HCT116 (cell line): Measurements from ENCODE around the gene TMEM134. TPM values are rescaled to one million over a fixed set of nuclear protein-coding genes. Genes with fewer than 3 reads are reported as not detected.

Experiments
- ATAC-seq: fragments of 200-7000 bp; cut with Tn5 transposase; 2 replicates; pipeline ENCODE4 v1.9.1; 2020; ENCODE audit warnings: mild to moderate bottlenecking, moderate library complexity
- BruUV-seq: library from RNA; stranded (reverse); fragments of 400-500 nt; replicated peaks from 2 replicates; lab custom pipeline; 2021; lab: Mats Ljungman, UMichigan
- CTCF ChIA-PET: fragments of 300-600 bp; sonication (Branson Sonifier 250); formaldehyde crosslinking; loops from one replicate; lab custom pipeline; 2021; ENCODE audit warnings: antibody characterized with exemption; lab: Charles Lee
- POLR2A ChIA-PET: fragments of 300-600, 350-600 bp; sonication (Branson Sonifier 250); formaldehyde crosslinking; loops from one replicate; lab custom pipeline; 2021; ENCODE audit warnings: antibody characterized with exemption; lab: Charles Lee
- RAD21 ChIA-PET, 2 experiments: fragments of 300-600 bp; sonication (Branson Sonifier 250); formaldehyde crosslinking; loops; one replicate each; lab custom pipeline; 2023; ENCODE audit warnings: low total read pairs in 2 of 2; ENCODE audit not compliant: uncharacterized antibody in 2 of 2, unreplicated experiment in 2 of 2, low non-redundant PET in 1 of 2; lab: Charles Lee
- DNase-seq: peaks from one replicate; pipeline ENCODE4 v3.0.0-alpha.2; 2010; ENCODE audit warnings: low read depth, low spot score
- H2AFZ ChIP-seq: fragments of 200-600 bp; shearing (Covaris generic), sonication (generic); 2 replicates; pipeline ENCODE4 v1.6.1; 2017; ENCODE audit warnings: low read depth, mixed run types, mixed read lengths, antibody characterized with exemption, low read length; ENCODE audit not compliant: poor library complexity, severe bottlenecking
- H3K27ac ChIP-seq: 2 replicates; pipeline ENCODE4 v1.5.1; 2012; ENCODE audit warnings: low read depth, low read length
- H3K27me3 ChIP-seq: fragments of 200-600 bp; sonication (generic); 2 replicates; pipeline ENCODE4 v1.6.1; 2016; ENCODE audit warnings: mixed run types, low read length, mixed read lengths; ENCODE audit not compliant: insufficient read depth
- H3K36me3 ChIP-seq, 2 experiments: fragments of 200-500 bp in 1 of 2; fragments of 200-600 bp in 1 of 2; sonication (Bioruptor generic) in 1 of 2; sonication (generic) in 1 of 2; 2 replicates each; pipeline versions ENCODE4 v1.5.1 to v1.6.1; 2014 to 2016; ENCODE audit warnings: low read length in 2 of 2, inconsistent platforms in 1 of 2, mixed read lengths in 1 of 2, mixed run types in 1 of 2; ENCODE audit not compliant: insufficient read depth in 2 of 2, control insufficient read depth in 1 of 2
- H3K4me1 ChIP-seq, 2 experiments: fragments of 200-600 bp in 1 of 2; sonication (generic) in 1 of 2; 2 replicates each; pipeline versions ENCODE4 v1.5.1 to v1.6.1; 2012 to 2017; ENCODE audit warnings: low read length in 2 of 2, inconsistent platforms in 1 of 2, mild to moderate bottlenecking in 1 of 2, mixed read lengths in 1 of 2, mixed run types in 1 of 2, moderate library complexity in 1 of 2; ENCODE audit not compliant: insufficient read depth in 2 of 2, control insufficient read depth in 1 of 2
- H3K4me2 ChIP-seq: fragments of 200-600 bp; sonication (generic); 2 replicates; pipeline ENCODE4 v1.6.1; 2017; ENCODE audit warnings: mixed run types, low read length, mixed read lengths
- H3K4me3 ChIP-seq, 2 experiments: fragments of 200-600 bp in 1 of 2; sonication (generic) in 1 of 2; replicated peaks in 1 of 2; 2 replicates each; pipeline ENCODE4 v1.5.1; 2011 to 2016; ENCODE audit warnings: low read length in 2 of 2, control low read depth in 1 of 2, low read depth in 1 of 2, mild to moderate bottlenecking in 1 of 2, mixed read lengths in 1 of 2, mixed run types in 1 of 2
- H3K79me2 ChIP-seq: fragments of 200-600 bp; sonication (generic); 2 replicates; pipeline ENCODE4 v1.6.1; 2017; ENCODE audit warnings: mild to moderate bottlenecking, mixed run types, low read length, moderate library complexity, mixed read lengths; ENCODE audit not compliant: insufficient read depth
- H3K9ac ChIP-seq: fragments of 200-600 bp; sonication (generic); 2 replicates; pipeline ENCODE4 v1.6.1; 2016; ENCODE audit warnings: low read length, mixed read lengths
- H3K9me2 ChIP-seq: fragments of 200-600 bp; sonication (generic), shearing (Covaris generic); 2 replicates; pipeline ENCODE4 v1.6.1; 2017; ENCODE audit warnings: mixed run types, mild to moderate bottlenecking, moderate library complexity; ENCODE audit not compliant: insufficient read depth
- H3K9me3 ChIP-seq, 2 experiments: fragments of 200-500 bp in 1 of 2; fragments of 200-600 bp in 1 of 2; sonication (Bioruptor generic) in 1 of 2; sonication (generic) in 1 of 2; 2 replicates each; pipeline ENCODE4 v1.6.1; 2014 to 2017; ENCODE audit warnings: low read length in 2 of 2, mixed read lengths in 2 of 2, inconsistent platforms in 1 of 2, low read depth in 1 of 2, mild to moderate bottlenecking in 1 of 2, mixed run types in 1 of 2, moderate library complexity in 1 of 2; ENCODE audit not compliant: control insufficient read depth in 1 of 2, insufficient read depth in 1 of 2
- H4K20me1 ChIP-seq: fragments of 200-600 bp; sonication (generic), shearing (Covaris generic); 2 replicates; pipeline ENCODE4 v1.6.1; 2017; ENCODE audit warnings: mixed run types, mild to moderate bottlenecking, moderate library complexity; ENCODE audit not compliant: insufficient read depth
- CBX3 ChIP-seq: IDR thresholded peaks from 2 replicates; pipeline ENCODE4 v1.6.1; 2012; ENCODE audit warnings: low read depth
- CTCF ChIP-seq, 3 experiments: fragments of 200-600 bp in 1 of 3; sonication (generic) in 1 of 3; IDR thresholded peaks in 2 of 3; conservative IDR thresholded peaks in 1 of 3; 2 replicates each; pipeline ENCODE4 v1.5.1; 2012 to 2017; ENCODE audit warnings: low read depth in 2 of 3, low read length in 2 of 3, antibody characterized with exemption in 1 of 3, borderline replicate concordance in 1 of 3, control low read depth in 1 of 3, mild to moderate bottlenecking in 1 of 3, mixed read lengths in 1 of 3, mixed run types in 1 of 3, moderate library complexity in 1 of 3; ENCODE audit not compliant: insufficient read depth in 1 of 3
- ELF1 ChIP-seq: IDR thresholded peaks from 2 replicates; pipeline ENCODE4 v1.6.1; 2012; ENCODE audit warnings: low read depth, borderline replicate concordance
- EZH2phosphoT487 ChIP-seq: fragments of 200-600 bp; IDR thresholded peaks from 2 replicates; pipeline ENCODE4 v1.6.1; 2018; ENCODE audit warnings: antibody characterized with exemption, borderline replicate concordance
- JUND ChIP-seq: IDR thresholded peaks from 2 replicates; pipeline ENCODE4 v1.6.1; 2012
- POLR2AphosphoS5 ChIP-seq: IDR thresholded peaks from 2 replicates; pipeline ENCODE4 v1.6.1; 2011; ENCODE audit warnings: mild to moderate bottlenecking, low read depth, low read length, moderate library complexity
- ZNF274 ChIP-seq: fragments of 200-500 bp; sonication (Bioruptor generic); IDR thresholded peaks from 2 replicates; pipeline ENCODE4 v1.6.1; 2014; ENCODE audit warnings: mild to moderate bottlenecking, low read depth, low read length, inconsistent platforms
- intact Hi-C: fragments of 100-400 bp; cut with micrococcal nuclease; formaldehyde crosslinking; loops from 2 replicates; pipeline ENCODE4 v1.10.0; 2022
- total RNA-seq: library from RNA; stranded (reverse); gene quantifications from one replicate; pipeline ENCODE4 v1.2.1, GENCODE V29; 2021; ENCODE audit not compliant: unreplicated experiment

Gene TMEM134
- total RNA-seq, 1 experiment from 2014 or later: 44.2 TPM

GRCh38 chr11:67470337-67471002, 1.4 kb upstream of the TMEM134 start:
- Histone ChIP-seq H3K27ac (no peak overlapping the region), H3K36me3 (no peaks in the 10 kb centered on the region), H3K79me2 (peaks cover 7% of the 10 kb centered on the region; the same call in 1 of the 2 replicates)
- BruUV-seq: no TSS peak
- no peak for TF ChIP-seq EZH2phosphoT487
- no peak for TF ChIP-seq POLR2AphosphoS5
- no peak for TF ChIP-seq ZNF274
- TF ChIP-seq CBX3: no peak
- TF ChIP-seq JUND: no peak
- TF ChIP-seq, all 23 proteins: peak for 0
- H3K27me3 ChIP-seq: no peaks in the 10 kb centered on the region
- H2AFZ ChIP-seq: no peak overlapping the region
- intact Hi-C loops: no loop called here
- H3K9me2 ChIP-seq: no peaks in the 10 kb centered on the region
- no peak overlapping the region for H3K4me2 ChIP-seq
- peaks cover 21 to 35% of the 10 kb centered on the region in 2 experiments for H3K4me1 ChIP-seq
- RAD21 ChIA-PET: interaction anchor here in 1 of 2 experiments (2.2 kb wide), 1 partner anchor 69 kb away, joined by 6 read pairs; the partner anchor contains the start of gene PPP1CA
- no peaks in the 10 kb centered on the region for H3K9me3 ChIP-seq
- no peak overlapping the region for H3K4me3 ChIP-seq
- H4K20me1 ChIP-seq: no peaks in the 10 kb centered on the region
- POLR2A ChIA-PET: no interaction called here
- DNase-seq (no peak), ATAC-seq (no peak)
- CTCF ChIA-PET: no interaction called here
- no peak overlapping the region for H3K9ac ChIP-seq

GRCh38 chr11:67469508-67469811, 409 bp upstream of the TMEM134 start:
- no peak for ATAC-seq
- BruUV-seq: no TSS peak
- Histone ChIP-seq H3K27me3 (no peaks in the 10 kb centered on the region), H2AFZ (no peak overlapping the region), H3K4me3 (peak overlapping the region; percentile 61 to 95), H3K27ac (peak overlapping the region; percentile 38), H4K20me1 (no peaks in the 10 kb centered on the region), H3K9ac (peak overlapping the region; percentile 80), H3K79me2 (peaks cover 15% of the 10 kb centered on the region; the same call in 1 of the 2 replicates), H3K9me3 (no peaks in the 10 kb centered on the region), H3K4me2 (peak overlapping the region; percentile 100), H3K9me2 (no peaks in the 10 kb centered on the region), H3K4me1 (peaks cover 22 to 40% of the 10 kb centered on the region in 2 experiments), H3K36me3 (no peaks in the 10 kb centered on the region)
- intact Hi-C loops: loop anchor here (1.0 to 5.0 kb wide), 4 partner anchors 37 to 117 kb away; partner anchors contain the start of genes POLD4 and RPS6KB2
- CTCF ChIA-PET: no interaction called here
- RAD21 ChIA-PET: interaction anchor here in 1 of 2 experiments (2.2 kb wide), 1 partner anchor 68 kb away, joined by 6 read pairs; the partner anchor contains the start of gene PPP1CA
- no peak for DNase-seq
- POLR2A ChIA-PET: interaction anchor here (2.1 kb wide), 1 partner anchor 13 kb away, joined by 9 read pairs; the partner anchor contains the start of gene AIP
- 0 out of 6 replicates have a peak, but pooled peaks of 1 of the 3 experiments have one; percentile 2 for TF ChIP-seq CTCF (IDR thresholded peaks at IDR 0.05 in 2 of 3, conservative IDR thresholded peaks at IDR 0.05 in 1 of 3; ENCODE audit: borderline replicate concordance in 1 of 3, insufficient read depth in 1 of 3, low read depth in 2 of 3, low read length in 2 of 3)
- no peak for TF ChIP-seq ELF1
